IMR-90 (cell line): ENCODE results near the gene PGBD5. TPM values are rescaled to one million over a fixed set of nuclear protein-coding genes. Genes with fewer than 3 reads are reported as not detected.

Experiments used
- ATAC-seq: fragments of 200-7000 bp; cut with Tn5 transposase; 2 replicates; pipeline ENCODE4 v1.9.1; 2020; ENCODE audit warnings: low read depth, mild to moderate bottlenecking, moderate library complexity
- BruUV-seq: library from RNA; stranded (reverse); fragments of 400-500 nt; replicated peaks from 2 replicates; lab custom pipeline; 2021; lab: Mats Ljungman, UMichigan
- CTCF ChIA-PET: fragments of 300-600 bp; formaldehyde crosslinking; extraction: SDS; loops from one replicate; lab custom pipeline; 2021; ENCODE audit warnings: antibody characterized with exemption; lab: Yijun Ruan, JAX
- POLR2A ChIA-PET: fragments of 300-600 bp; sonication (Branson Sonifier 250); formaldehyde crosslinking; loops from one replicate; lab custom pipeline; 2022; ENCODE audit warnings: antibody characterized with exemption; ENCODE audit not compliant: unreplicated experiment; lab: Charles Lee
- DNase-seq: peaks from one replicate; pipeline ENCODE4 v3.0.0; 2013
- H2AFZ ChIP-seq: replicated peaks from 2 replicates; pipeline ENCODE3; 2013; ENCODE audit warnings: low read length, mild to moderate bottlenecking; ENCODE audit not compliant: poor library complexity
- H2AK5ac ChIP-seq: 2 replicates; pipeline ENCODE4 v1.6.1; 2013; ENCODE audit warnings: low read depth, low read length, inconsistent platforms
- H2AK9ac ChIP-seq: replicated peaks from 2 replicates; pipeline ENCODE3; 2013; ENCODE audit warnings: mild to moderate bottlenecking, low read depth, low read length, moderate library complexity; ENCODE audit not compliant: poor library complexity
- H2BK120ac ChIP-seq: 2 replicates; pipeline ENCODE4 v1.6.1; 2013; ENCODE audit warnings: low read depth, low read length, inconsistent platforms
- H2BK15ac ChIP-seq: 3 replicates; pipeline ENCODE4 v1.6.1; 2013; ENCODE audit warnings: low read depth, low read length, inconsistent platforms
- H2BK20ac ChIP-seq: 2 replicates; pipeline ENCODE4 v1.6.1; 2013; ENCODE audit warnings: low read depth, mild to moderate bottlenecking, inconsistent platforms, low read length, moderate library complexity
- H2BK5ac ChIP-seq: 2 replicates; pipeline ENCODE4 v1.6.1; 2013; ENCODE audit warnings: mild to moderate bottlenecking, low read depth, low read length, inconsistent platforms; ENCODE audit not compliant: poor library complexity, severe bottlenecking
- H3K14ac ChIP-seq: replicated peaks from 2 replicates; pipeline ENCODE4 v1.6.1; 2013; ENCODE audit warnings: low read depth, low read length, inconsistent platforms
- H3K18ac ChIP-seq: 2 replicates; pipeline ENCODE4 v1.6.1; 2013; ENCODE audit warnings: low read depth, low read length, control low read depth
- H3K23ac ChIP-seq: 2 replicates; pipeline ENCODE4 v1.6.1; 2013; ENCODE audit warnings: low read depth, low read length, inconsistent platforms
- H3K27ac ChIP-seq: 2 replicates; pipeline ENCODE4 v1.5.1; 2013; ENCODE audit warnings: mild to moderate bottlenecking, control low read depth, low read length; ENCODE audit not compliant: insufficient read depth
- H3K27me3 ChIP-seq: 2 replicates; pipeline ENCODE4 v1.6.1; 2013; ENCODE audit warnings: low read length; ENCODE audit not compliant: control insufficient read depth, insufficient read depth
- H3K36me3 ChIP-seq: 2 replicates; pipeline ENCODE4 v1.6.1; 2013; ENCODE audit warnings: low read length, mixed read lengths; ENCODE audit not compliant: control insufficient read depth, insufficient read depth
- H3K4ac ChIP-seq: 2 replicates; pipeline ENCODE4 v1.6.1; 2013; ENCODE audit warnings: low read depth, low read length, inconsistent platforms
- H3K4me1 ChIP-seq: 2 replicates; pipeline ENCODE4 v1.6.1; 2013; ENCODE audit warnings: low read length, mixed read lengths; ENCODE audit not compliant: control insufficient read depth, insufficient read depth
- H3K4me2 ChIP-seq: 2 replicates; pipeline ENCODE4 v1.6.1; 2013; ENCODE audit warnings: low read depth, mild to moderate bottlenecking, control low read depth, low read length, moderate library complexity
- H3K4me3 ChIP-seq: 2 replicates; pipeline ENCODE4 v1.5.1; 2013; ENCODE audit warnings: low read depth, mild to moderate bottlenecking, control low read depth, low read length, moderate library complexity; ENCODE audit not compliant: insufficient read depth
- H3K56ac ChIP-seq: 2 replicates; pipeline ENCODE4 v1.6.1; 2013; ENCODE audit warnings: low read length, inconsistent platforms; ENCODE audit not compliant: insufficient read depth; ENCODE audit errors: extremely low read depth
- H3K79me1 ChIP-seq, 2 experiments: 2 replicates each; pipeline ENCODE4 v1.6.1; 2013; ENCODE audit warnings: low read length in 2 of 2, inconsistent platforms in 1 of 2, low read depth in 1 of 2
- H3K9ac ChIP-seq: 2 replicates; pipeline ENCODE4 v1.6.1; 2013; ENCODE audit warnings: low read depth, low read length, control low read depth
- H3K9me1 ChIP-seq: 2 replicates; pipeline ENCODE4 v1.6.1; 2013; ENCODE audit warnings: low read length, inconsistent platforms; ENCODE audit not compliant: insufficient read depth
- H3K9me3 ChIP-seq: 2 replicates; pipeline ENCODE4 v1.6.1; 2013; ENCODE audit warnings: low read length; ENCODE audit not compliant: control insufficient read depth, insufficient read depth
- H4K20me1 ChIP-seq: 2 replicates; pipeline ENCODE4 v1.6.1; 2013; ENCODE audit warnings: low read length, inconsistent platforms; ENCODE audit not compliant: insufficient read depth
- H4K5ac ChIP-seq: 2 replicates; pipeline ENCODE4 v1.6.1; 2013; ENCODE audit warnings: mild to moderate bottlenecking, low read depth, low read length, control low read depth
- H4K8ac ChIP-seq, 2 experiments: 2 replicates each; pipeline ENCODE4 v1.6.1; 2013; ENCODE audit warnings: low read depth in 2 of 2, low read length in 2 of 2, control low read depth in 1 of 2, inconsistent platforms in 1 of 2
- H4K91ac ChIP-seq: 2 replicates; pipeline ENCODE4 v1.6.1; 2013; ENCODE audit warnings: low read depth, low read length, inconsistent platforms; ENCODE audit not compliant: insufficient read depth
- BHLHE40 ChIP-seq: fragments of 150-350 bp; IDR thresholded peaks from 2 replicates; pipeline ENCODE4 v1.6.1; 2016; ENCODE audit warnings: mild to moderate bottlenecking, low read depth, low read length
- CEBPB ChIP-seq: IDR thresholded peaks from 2 replicates; pipeline ENCODE4 v1.6.1; 2012; ENCODE audit warnings: low read depth, low read length, improper control_type of control experiment
- CHD1 ChIP-seq: IDR thresholded peaks from 2 replicates; pipeline ENCODE4 v1.6.1; 2012; ENCODE audit warnings: low read depth, low read length, improper control_type of control experiment
- ELK1 ChIP-seq: fragments of 150-350 bp; IDR thresholded peaks from 2 replicates; pipeline ENCODE4 v1.6.1; 2016; ENCODE audit warnings: low read depth, mild to moderate bottlenecking, low read length, moderate library complexity, borderline replicate concordance
- FOS ChIP-seq: fragments of 150-350 bp; IDR thresholded peaks from 2 replicates; pipeline ENCODE4 v1.6.1; 2016; ENCODE audit warnings: low read depth, low read length
- MAFK ChIP-seq: IDR thresholded peaks from 2 replicates; pipeline ENCODE4 v1.6.1; 2012; ENCODE audit warnings: low read depth, low read length, improper control_type of control experiment
- MAZ ChIP-seq: IDR thresholded peaks from 2 replicates; pipeline ENCODE4 v1.6.1; 2012; ENCODE audit warnings: low read depth, mild to moderate bottlenecking, low read length, improper control_type of control experiment, moderate library complexity, borderline replicate concordance
- MXI1 ChIP-seq: IDR thresholded peaks from 2 replicates; pipeline ENCODE4 v1.6.1; 2012; ENCODE audit warnings: low read depth, mild to moderate bottlenecking, low read length, moderate library complexity, borderline replicate concordance
- NFE2L2 ChIP-seq: fragments of 150-350 bp; IDR thresholded peaks from 2 replicates; pipeline ENCODE4 v1.6.1; 2016; ENCODE audit warnings: low read depth, mild to moderate bottlenecking, low read length
- POLR2A ChIP-seq: IDR thresholded peaks from 2 replicates; pipeline ENCODE4 v1.6.1; 2012; ENCODE audit warnings: mild to moderate bottlenecking, low read depth, low read length
- RAD21 ChIP-seq: IDR thresholded peaks from 2 replicates; pipeline ENCODE4 v1.6.1; 2012; ENCODE audit warnings: low read length, improper control_type of control experiment
- RCOR1 ChIP-seq: IDR thresholded peaks from 2 replicates; pipeline ENCODE4 v1.6.1; 2012; ENCODE audit warnings: mild to moderate bottlenecking, low read length, improper control_type of control experiment; ENCODE audit not compliant: insufficient replicate concordance
- RFX5 ChIP-seq: IDR thresholded peaks from 2 replicates; pipeline ENCODE4 v1.8.0; 2012; ENCODE audit warnings: low read depth, mild to moderate bottlenecking, low read length, moderate library complexity
- SMC3 ChIP-seq: fragments of 150-350 bp; IDR thresholded peaks from 2 replicates; pipeline ENCODE4 v1.6.1; 2016; ENCODE audit warnings: low read depth, mild to moderate bottlenecking, antibody characterized with exemption, low read length, moderate library complexity
- WGBS, 2 experiments: methylation state at CpG; one replicate each; pipeline versions ENCODE4 v1.1.5 to v1.1.7; 2013; ENCODE audit warnings: missing lambda C conversion rate in 2 of 2; ENCODE audit not compliant: insufficient read length in 1 of 2; ENCODE audit errors: extremely low coverage in 2 of 2; 5-methylcytosine and 5-hydroxymethylcytosine counted together
- dilution Hi-C: fragments of 300-500 bp; cut with HindIII; formaldehyde crosslinking; loops from one replicate; pipeline ENCODE4 v1.14.3; 2018; ENCODE audit warnings: low sequenced_read_pairs; ENCODE audit not compliant: unreplicated experiment
- in situ Hi-C: fragments of 300-500 bp; cut with MboI; formaldehyde crosslinking; loops from 3 replicates; pipeline ENCODE4 v1.14.3; 2019; ENCODE audit warnings: low sequenced_read_pairs, inconsistent platforms, mixed read lengths
- intact Hi-C: fragments of 100-400 bp; cut with micrococcal nuclease; formaldehyde crosslinking; loops from 2 replicates; pipeline ENCODE4 v1.10.0; 2022
- polyA plus RNA-seq, 3 experiments: library from polyadenylated mRNA; depleted of rRNA; stranded (reverse); fragments of >200 nt; gene quantifications; 2 replicates each; pipeline ENCODE4 v1.2.3, GENCODE V29; 2012; ENCODE audit warnings: low replicate concordance in 1 of 3
- total RNA-seq: library from RNA; depleted of rRNA; stranded (reverse); fragments of >200 nt; gene quantifications from 2 replicates; pipeline ENCODE4 v1.2.3, GENCODE V29; 2012
- TF ChIP-seq, protein P1 (sequence below): fragments of 150-350 bp; IDR thresholded peaks from 2 replicates; pipeline ENCODE4 v1.6.1; 2017; ENCODE audit warnings: mild to moderate bottlenecking, antibody characterized with exemption, low read length, low read depth
- TF ChIP-seq, protein P2 (sequence below): conservative IDR thresholded peaks from 2 replicates; pipeline ENCODE4 v1.5.1; 2012; ENCODE audit warnings: mild to moderate bottlenecking, low read depth, low read length, improper control_type of control experiment

Gene PGBD5
- total and polyA plus RNA-seq, 2 of the 4 experiments (the other 2 are of a cell fraction): 0.18 to 0.36 TPM

DNA sequence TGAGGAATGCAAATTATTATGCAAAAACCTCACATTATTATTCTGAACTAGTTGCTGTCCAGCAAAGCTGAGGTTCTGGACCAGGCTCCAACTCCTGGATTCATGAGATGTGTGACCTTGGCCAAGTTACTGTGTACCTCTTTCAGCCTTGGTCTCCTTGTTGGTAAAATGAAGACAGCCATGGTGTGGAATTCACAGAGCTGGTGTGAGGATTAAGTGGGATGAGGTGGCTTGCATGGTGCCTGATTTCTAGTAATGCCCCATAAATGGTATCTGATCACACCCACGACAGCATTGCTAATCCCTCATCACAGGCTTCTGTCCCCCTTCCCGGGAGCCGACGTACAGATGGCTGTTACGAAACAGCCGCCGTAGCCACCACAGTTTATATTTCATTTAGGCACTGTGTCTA lies 59.6 kb downstream of the PGBD5 start:
- Histone ChIP-seq H3K4ac (no peak overlapping the region), H3K27ac (no peak overlapping the region), H3K14ac (no peak overlapping the region), H3K9me1 (no peaks in the 10 kb centered on the region), H3K18ac (no peak overlapping the region), H2BK120ac (no peak overlapping the region), H3K27me3 (no peaks in the 10 kb centered on the region; the same call in 1 of the 2 replicates), H2AK9ac (no peak overlapping the region), H3K9ac (no peak overlapping the region), H4K20me1 (no peaks in the 10 kb centered on the region), H4K91ac (no peak overlapping the region), H2AFZ (no peak overlapping the region), H2BK5ac (no peak overlapping the region), H4K5ac (no peak overlapping the region), H3K36me3 (no peaks in the 10 kb centered on the region), H2BK20ac (no peak overlapping the region), H3K79me1 (no peaks in the 10 kb centered on the region), H3K4me1 (no peaks in the 10 kb centered on the region), H3K56ac (no peak overlapping the region), H3K4me2 (no peak overlapping the region), H3K23ac (no peak overlapping the region), H2BK15ac (no peak overlapping the region), H3K4me3 (no peak overlapping the region), H2AK5ac (no peak overlapping the region), H4K8ac (no peak overlapping the region), H3K9me3 (no peaks in the 10 kb centered on the region; the same call in 1 of the 2 replicates)
- TF ChIP-seq CEBPB (no peak), MAFK (no peak), POLR2A (no peak), MXI1 (no peak), ELK1 (no peak), RAD21 (no peak), RCOR1 (no peak), NFE2L2 (no peak), FOS (no peak), SMC3 (no peak), CHD1 (no peak), BHLHE40 (no peak), MAZ (no peak), RFX5 (no peak)
- TF ChIP-seq, protein P1, sequence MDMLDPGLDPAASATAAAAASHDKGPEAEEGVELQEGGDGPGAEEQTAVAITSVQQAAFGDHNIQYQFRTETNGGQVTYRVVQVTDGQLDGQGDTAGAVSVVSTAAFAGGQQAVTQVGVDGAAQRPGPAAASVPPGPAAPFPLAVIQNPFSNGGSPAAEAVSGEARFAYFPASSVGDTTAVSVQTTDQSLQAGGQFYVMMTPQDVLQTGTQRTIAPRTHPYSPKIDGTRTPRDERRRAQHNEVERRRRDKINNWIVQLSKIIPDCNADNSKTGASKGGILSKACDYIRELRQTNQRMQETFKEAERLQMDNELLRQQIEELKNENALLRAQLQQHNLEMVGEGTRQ: no peak
- TF ChIP-seq, protein P2, sequence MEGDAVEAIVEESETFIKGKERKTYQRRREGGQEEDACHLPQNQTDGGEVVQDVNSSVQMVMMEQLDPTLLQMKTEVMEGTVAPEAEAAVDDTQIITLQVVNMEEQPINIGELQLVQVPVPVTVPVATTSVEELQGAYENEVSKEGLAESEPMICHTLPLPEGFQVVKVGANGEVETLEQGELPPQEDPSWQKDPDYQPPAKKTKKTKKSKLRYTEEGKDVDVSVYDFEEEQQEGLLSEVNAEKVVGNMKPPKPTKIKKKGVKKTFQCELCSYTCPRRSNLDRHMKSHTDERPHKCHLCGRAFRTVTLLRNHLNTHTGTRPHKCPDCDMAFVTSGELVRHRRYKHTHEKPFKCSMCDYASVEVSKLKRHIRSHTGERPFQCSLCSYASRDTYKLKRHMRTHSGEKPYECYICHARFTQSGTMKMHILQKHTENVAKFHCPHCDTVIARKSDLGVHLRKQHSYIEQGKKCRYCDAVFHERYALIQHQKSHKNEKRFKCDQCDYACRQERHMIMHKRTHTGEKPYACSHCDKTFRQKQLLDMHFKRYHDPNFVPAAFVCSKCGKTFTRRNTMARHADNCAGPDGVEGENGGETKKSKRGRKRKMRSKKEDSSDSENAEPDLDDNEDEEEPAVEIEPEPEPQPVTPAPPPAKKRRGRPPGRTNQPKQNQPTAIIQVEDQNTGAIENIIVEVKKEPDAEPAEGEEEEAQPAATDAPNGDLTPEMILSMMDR: no peak
- dilution Hi-C loops (no loop called here), in situ Hi-C loops (no loop called here), intact Hi-C loops (no loop called here)
- ATAC-seq: no peak
- ChIA-PET CTCF (no interaction called here), POLR2A (no interaction called here)
- no CpG with 5 or more reads among the region's 7 CpGs for WGBS, 2 experiments
- no TSS peak for BruUV-seq
- no peak for DNase-seq
